BLaER1 (cell line): ENCODE results near the gene PRIMPOL.
"Not testable (repeated sequence)": the region's sequence is repeated elsewhere in the genome, so short reads cannot be mapped to it uniquely, and the experiment has no call there.

Source experiments
- H3K27ac ChIP-seq: shearing (Covaris generic); formaldehyde crosslinking; 2 replicates; pipeline ENCODE4 v1.8.1; 2022
- H3K27me3 ChIP-seq: shearing (Covaris generic); formaldehyde crosslinking; 2 replicates; pipeline ENCODE4 v1.8.1; 2022
- H3K36me3 ChIP-seq: shearing (Covaris generic); formaldehyde crosslinking; 2 replicates; pipeline ENCODE4 v1.8.1; 2022
- H3K4me1 ChIP-seq: shearing (Covaris generic); formaldehyde crosslinking; 2 replicates; pipeline ENCODE4 v1.8.1; 2022
- H3K4me2 ChIP-seq: shearing (Covaris generic); formaldehyde crosslinking; 2 replicates; pipeline ENCODE4 v1.8.1; 2022
- H3K4me3 ChIP-seq: shearing (Covaris generic); formaldehyde crosslinking; 2 replicates; pipeline ENCODE4 v1.8.1; 2022
- H3K9ac ChIP-seq: shearing (Covaris generic); formaldehyde crosslinking; 2 replicates; pipeline ENCODE4 v1.8.1; 2022
- H3K9me3 ChIP-seq: shearing (Covaris generic); formaldehyde crosslinking; 2 replicates; pipeline ENCODE4 v1.8.1; 2022
- H4K20me1 ChIP-seq: shearing (Covaris generic); formaldehyde crosslinking; 2 replicates; pipeline ENCODE4 v1.8.1; 2022
- Cebpa-rat ChIP-seq: shearing (Covaris generic); IDR thresholded peaks from 2 replicates; pipeline ENCODE4 v1.8.1; 2022

PRIMPOL gene, protein sequence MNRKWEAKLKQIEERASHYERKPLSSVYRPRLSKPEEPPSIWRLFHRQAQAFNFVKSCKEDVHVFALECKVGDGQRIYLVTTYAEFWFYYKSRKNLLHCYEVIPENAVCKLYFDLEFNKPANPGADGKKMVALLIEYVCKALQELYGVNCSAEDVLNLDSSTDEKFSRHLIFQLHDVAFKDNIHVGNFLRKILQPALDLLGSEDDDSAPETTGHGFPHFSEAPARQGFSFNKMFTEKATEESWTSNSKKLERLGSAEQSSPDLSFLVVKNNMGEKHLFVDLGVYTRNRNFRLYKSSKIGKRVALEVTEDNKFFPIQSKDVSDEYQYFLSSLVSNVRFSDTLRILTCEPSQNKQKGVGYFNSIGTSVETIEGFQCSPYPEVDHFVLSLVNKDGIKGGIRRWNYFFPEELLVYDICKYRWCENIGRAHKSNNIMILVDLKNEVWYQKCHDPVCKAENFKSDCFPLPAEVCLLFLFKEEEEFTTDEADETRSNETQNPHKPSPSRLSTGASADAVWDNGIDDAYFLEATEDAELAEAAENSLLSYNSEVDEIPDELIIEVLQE

DNA sequence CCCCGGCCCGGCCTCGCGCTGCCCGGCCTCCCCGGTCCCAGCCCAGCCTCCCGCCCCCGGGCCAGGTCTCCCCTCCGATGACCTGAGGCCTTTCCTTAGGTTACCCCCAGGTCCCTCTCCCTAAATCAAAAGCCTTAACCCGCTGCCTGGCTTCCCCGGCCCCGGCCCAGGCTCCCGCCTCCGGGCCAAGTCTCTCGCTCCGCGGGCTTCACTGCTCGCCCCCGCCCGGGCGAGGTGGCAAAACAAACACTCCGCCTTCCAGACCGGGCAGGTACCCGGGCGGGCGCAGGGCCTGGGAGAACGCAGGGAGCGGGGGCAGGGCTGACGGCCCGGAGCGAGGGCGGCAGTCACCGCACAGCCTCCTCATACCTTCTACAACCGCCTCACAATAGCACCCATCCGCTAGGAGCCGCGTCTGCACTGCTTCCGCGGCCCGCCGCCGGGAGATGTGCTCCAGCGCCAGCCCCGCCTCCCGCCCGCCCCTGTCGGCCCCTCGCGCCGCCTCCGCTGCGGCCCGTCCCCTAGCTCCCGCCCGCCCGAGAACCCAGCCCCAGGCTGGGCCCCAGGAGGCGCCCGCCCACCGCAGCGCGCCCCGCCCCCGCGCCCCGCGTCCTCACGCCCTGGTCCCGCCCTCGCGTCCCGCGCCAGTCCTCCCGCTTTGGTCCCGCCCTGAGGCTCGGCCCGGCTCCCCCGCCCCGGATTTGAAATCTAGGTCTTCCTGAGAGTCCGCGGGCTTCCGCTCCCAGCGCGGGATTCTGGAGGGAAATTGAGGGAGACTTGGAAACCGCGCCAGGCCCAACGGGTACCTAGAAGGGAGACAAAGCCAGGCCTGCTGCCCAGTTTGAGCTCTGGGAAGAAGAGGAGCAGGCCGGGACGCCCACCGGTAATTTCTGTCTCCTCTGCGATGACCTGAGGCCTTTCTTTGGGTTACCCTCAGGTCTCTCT, at the start of gene PRIMPOL, which contains the start of gene CASP3:
Gene PRIMPOL (plus strand): TSS at position 713 of the 945 bp plus-strand sequence. CDS start 7,403 bp downstream, outside the sequence.
Gene CASP3 (minus strand): TSS at position 422 of the 945 bp plus-strand sequence. CDS start 10,994 bp downstream, outside the sequence.
- Histone ChIP-seq H4K20me1 (peaks cover 47% of the 10 kb centered on the region), H3K27me3 (no peaks in the 10 kb centered on the region), H3K4me3 (peak within 1 kb of the TSS; percentile 97), H3K4me1 (peaks cover 40% of the 10 kb centered on the region), H3K9ac (peak within 1 kb of the TSS; percentile 96), H3K4me2 (peak within 1 kb of the TSS; percentile 97), H3K36me3 (peaks cover 10% of the 10 kb centered on the region; the same call in 1 of the 2 replicates), H3K9me3 (no peaks in the 10 kb centered on the region), H3K27ac (peak within 1 kb of the TSS; percentile 95)
- no peak for TF ChIP-seq Cebpa-rat

DNA sequence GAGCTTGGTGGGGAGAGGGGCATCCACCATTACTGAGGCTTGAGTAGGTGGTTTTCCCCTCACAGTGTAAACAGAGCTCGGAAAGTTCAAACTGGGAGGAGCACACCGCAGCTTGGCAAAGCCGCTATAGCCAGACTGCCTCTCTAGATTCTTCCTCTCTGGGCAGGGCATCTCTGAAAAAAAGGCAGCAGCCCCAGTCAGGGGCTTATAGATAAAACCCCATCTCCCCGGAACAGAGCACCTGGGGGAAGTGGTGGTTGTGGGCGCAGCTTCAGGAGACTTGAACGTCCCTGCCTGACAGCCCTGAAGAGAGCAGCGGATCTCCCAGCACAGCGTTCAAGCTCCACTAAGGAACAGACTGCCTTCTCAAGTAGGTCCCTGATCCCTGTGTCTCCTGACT, 48.6 kb upstream of the PRIMPOL start:
- H3K9ac ChIP-seq, H3K36me3 ChIP-seq, H4K20me1 ChIP-seq, H3K4me1 ChIP-seq, H3K27me3 ChIP-seq, H3K4me3 ChIP-seq, H3K4me2 ChIP-seq, H3K27ac ChIP-seq: not testable (repeated sequence)
- H3K9me3 ChIP-seq, result peaks cover 27% of the 10 kb centered on the region

DNA sequence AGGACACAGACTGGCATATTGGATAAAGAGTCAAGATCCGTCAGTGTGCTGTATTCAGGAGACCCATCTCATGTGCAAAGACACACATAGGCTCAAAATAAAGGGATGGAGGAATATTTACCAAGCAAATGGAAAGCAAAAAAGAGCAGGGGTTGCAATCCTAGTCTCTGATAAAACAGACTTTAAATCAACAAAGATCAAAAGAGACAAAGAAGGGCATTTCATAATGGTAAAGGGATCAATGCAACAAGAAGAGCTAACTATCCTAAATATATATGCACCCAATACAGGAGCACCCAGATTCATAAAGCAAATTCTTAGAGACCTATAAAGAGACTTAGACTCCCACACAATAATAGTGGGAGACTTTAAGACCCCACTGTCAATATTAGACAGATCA, 46.7 kb upstream of the PRIMPOL start:
- not testable (repeated sequence) for H3K4me1 ChIP-seq, H3K27me3 ChIP-seq, H3K36me3 ChIP-seq, H4K20me1 ChIP-seq, H3K4me2 ChIP-seq, H3K9ac ChIP-seq, H3K27ac ChIP-seq, H3K4me3 ChIP-seq
- H3K9me3 ChIP-seq, result peaks cover 39% of the 10 kb centered on the region

DNA sequence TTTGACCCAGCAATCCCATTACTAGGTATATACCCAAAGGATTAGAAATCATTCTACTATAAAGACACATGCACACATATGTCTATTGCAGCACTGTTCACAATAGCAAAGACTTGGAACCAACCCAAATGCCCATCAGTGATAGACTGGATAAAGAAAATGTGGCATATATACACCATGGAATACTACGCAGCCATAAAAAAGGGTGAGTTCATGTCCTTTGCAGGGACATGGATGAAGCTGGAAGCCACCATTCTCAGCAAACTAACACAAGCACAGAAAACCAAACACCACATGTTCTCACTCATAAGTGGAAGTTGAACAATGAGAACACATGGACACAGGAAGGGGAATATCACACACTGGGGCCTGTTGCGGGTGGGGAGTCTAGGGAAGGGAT, 42.1 kb upstream of the PRIMPOL start:
- H3K4me3 ChIP-seq, H3K4me1 ChIP-seq, H3K9ac ChIP-seq, H3K27me3 ChIP-seq, H4K20me1 ChIP-seq, H3K27ac ChIP-seq, H3K36me3 ChIP-seq, H3K4me2 ChIP-seq: not testable (repeated sequence)
- H3K9me3 ChIP-seq, result peaks cover 35% of the 10 kb centered on the region

DNA sequence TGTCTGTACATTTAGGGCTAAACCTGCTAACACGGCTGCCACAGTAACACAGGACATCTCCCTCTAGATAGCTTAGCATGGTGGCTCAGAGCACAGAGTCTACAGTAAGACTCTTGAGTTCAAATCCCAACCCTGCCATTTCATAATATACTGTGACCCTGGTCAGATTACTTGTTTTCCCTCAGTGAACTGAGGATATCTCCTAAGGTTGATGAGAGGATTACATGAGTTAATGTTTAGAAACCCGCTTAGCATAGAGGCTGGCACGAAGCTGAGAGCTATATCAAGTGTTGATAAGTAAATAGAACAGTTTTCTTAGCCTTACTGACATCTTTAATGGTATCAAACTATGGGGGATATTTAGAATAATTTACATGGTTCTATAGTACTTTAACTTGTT, 37.5 kb upstream of the PRIMPOL start:
- no peaks in the 10 kb centered on the region for H3K36me3 ChIP-seq
- no peaks in the 10 kb centered on the region for H3K27me3 ChIP-seq
- H3K9ac ChIP-seq, result no peak overlapping the region
- TF ChIP-seq Cebpa-rat, result no peak
- no peaks in the 10 kb centered on the region for H3K4me1 ChIP-seq
- peaks cover 27% of the 10 kb centered on the region for H3K9me3 ChIP-seq
- no peak overlapping the region for H3K27ac ChIP-seq
- H3K4me2 ChIP-seq, result no peak overlapping the region
- no peaks in the 10 kb centered on the region for H4K20me1 ChIP-seq
- no peak overlapping the region for H3K4me3 ChIP-seq

DNA sequence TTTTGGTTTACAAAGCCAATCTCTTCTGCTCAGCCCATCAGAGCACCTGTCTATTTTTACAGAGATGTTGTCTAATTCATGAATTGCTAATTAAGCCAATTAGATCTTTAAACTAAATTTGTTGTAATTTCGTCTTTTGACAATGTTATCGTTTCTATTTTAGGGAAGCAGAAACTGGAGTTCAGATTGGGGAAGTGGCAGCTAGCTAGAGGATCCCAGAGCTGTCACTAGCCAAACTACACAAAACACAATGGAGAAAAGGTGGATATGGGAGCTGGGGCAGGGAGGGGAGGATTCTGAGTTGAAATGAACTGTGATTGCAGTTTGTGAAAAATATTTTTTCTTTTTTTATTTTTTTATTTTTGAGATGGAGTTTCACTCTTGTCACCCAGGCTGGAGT, 36.1 kb upstream of the PRIMPOL start:
- no peaks in the 10 kb centered on the region for H3K27me3 ChIP-seq
- no peaks in the 10 kb centered on the region for H4K20me1 ChIP-seq
- peaks cover 24% of the 10 kb centered on the region for H3K9me3 ChIP-seq

DNA sequence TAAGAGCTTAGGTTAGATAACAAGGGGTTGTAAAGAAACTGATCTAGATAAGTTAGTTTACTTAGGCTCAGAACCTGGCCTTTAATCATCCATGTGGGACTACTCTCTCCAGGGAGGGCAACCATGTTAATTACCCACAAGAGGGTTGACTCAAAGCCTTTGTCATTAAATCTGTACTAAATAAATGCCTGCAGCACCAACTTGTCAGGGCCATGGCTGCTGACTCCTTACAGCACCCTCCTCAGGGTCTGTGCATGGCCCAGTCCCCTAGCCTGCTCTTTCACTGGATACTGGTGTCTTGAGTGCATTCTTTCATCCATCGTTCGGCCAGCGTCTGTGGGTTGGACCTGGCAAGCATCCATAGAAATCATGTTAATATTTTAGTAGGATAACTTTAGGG, 35.0 kb upstream of the PRIMPOL start:
- H3K9ac ChIP-seq, result no peak overlapping the region
- H3K9me3 ChIP-seq, result peaks cover 24% of the 10 kb centered on the region
- no peaks in the 10 kb centered on the region for H4K20me1 ChIP-seq
- H3K4me1 ChIP-seq, result no peaks in the 10 kb centered on the region
- H3K4me3 ChIP-seq, result no peak overlapping the region
- H3K27me3 ChIP-seq, result no peaks in the 10 kb centered on the region
- H3K4me2 ChIP-seq, result no peak overlapping the region
- H3K27ac ChIP-seq, result no peak overlapping the region
- TF ChIP-seq Cebpa-rat, result no peak
- H3K36me3 ChIP-seq, result no peaks in the 10 kb centered on the region

More for the DNA sequence above, 36.1 kb upstream of the PRIMPOL start:
- H3K4me1 ChIP-seq, result no peaks in the 10 kb centered on the region
- no peak overlapping the region for H3K4me3 ChIP-seq
- no peaks in the 10 kb centered on the region for H3K36me3 ChIP-seq
- no peak overlapping the region for H3K4me2 ChIP-seq
- no peak for TF ChIP-seq Cebpa-rat
- no peak overlapping the region for H3K27ac ChIP-seq
- H3K9ac ChIP-seq, result no peak overlapping the region

DNA sequence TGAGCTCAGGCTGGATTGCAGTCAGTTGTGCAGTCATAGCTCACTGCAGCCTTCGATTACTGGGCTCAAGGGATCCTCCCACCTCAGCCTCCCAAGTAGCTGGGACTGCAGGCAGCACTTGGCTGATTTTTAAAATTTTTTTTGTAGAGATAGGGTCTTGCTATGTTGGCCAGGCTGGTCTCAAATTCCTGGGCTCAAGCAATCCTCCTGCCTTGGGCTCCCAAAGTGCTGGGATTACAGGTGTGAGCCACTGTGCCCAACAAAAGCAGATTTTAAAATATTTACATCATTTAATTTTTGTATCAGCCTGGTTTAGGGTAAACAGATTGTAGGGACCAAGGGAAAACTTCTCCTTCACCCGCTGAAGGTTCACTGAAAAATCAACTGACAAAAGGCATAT, 33.4 kb upstream of the PRIMPOL start:
- not testable (repeated sequence) for H3K4me1 ChIP-seq, H3K27me3 ChIP-seq, H4K20me1 ChIP-seq, H3K36me3 ChIP-seq, H3K9ac ChIP-seq, H3K27ac ChIP-seq, H3K4me3 ChIP-seq, H3K4me2 ChIP-seq
- peaks cover 24% of the 10 kb centered on the region for H3K9me3 ChIP-seq

DNA sequence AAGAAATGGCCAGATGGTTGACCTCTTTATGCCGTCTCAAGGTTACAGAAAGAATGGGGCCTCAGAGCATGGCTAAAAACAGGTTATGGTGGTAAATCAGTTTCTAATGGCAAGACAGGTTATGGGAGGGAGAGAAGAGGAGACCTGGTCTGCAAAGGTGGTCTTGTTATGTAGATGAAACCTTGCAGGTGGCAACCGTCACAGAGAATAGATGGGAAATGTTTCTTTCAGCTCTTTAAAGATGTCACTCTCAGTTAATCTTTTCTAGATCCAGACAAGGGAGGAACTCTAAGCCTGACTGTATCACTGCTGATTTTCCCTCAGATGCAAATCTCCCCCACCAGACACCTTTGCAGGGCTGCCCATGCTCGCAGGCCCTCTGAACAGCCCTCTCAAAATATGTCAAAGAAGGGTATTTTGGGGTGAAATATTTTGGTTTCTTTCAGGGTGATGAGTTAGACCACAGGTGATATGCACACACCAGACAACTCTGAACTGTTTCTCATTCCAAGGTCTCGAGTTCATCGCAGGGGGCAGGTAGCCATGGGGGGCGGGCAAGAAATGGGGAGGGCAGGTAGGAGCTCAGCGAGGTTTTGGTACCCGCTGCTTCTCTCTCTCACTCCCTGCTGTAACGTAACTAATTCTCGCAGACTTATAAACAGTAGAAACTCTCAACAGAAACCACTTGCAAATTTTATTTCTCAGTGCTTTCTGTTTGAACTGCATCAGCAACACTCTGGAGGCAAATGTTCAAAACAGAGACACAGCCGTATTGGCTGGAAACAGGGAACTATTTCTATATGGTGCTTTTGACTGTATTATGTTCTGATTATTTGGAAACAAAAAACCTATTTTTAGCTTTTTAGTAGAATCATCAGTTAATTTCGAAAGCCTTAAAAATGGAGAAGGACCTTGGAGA, 32.6 kb upstream of the PRIMPOL start:
- no peak for TF ChIP-seq Cebpa-rat
- Histone ChIP-seq H3K36me3 (no peaks in the 10 kb centered on the region), H3K9ac (no peak overlapping the region), H3K27ac (no peak overlapping the region), H3K4me1 (no peaks in the 10 kb centered on the region), H3K27me3 (no peaks in the 10 kb centered on the region), H4K20me1 (no peaks in the 10 kb centered on the region), H3K4me3 (no peak overlapping the region), H3K4me2 (no peak overlapping the region), H3K9me3 (peaks cover 24% of the 10 kb centered on the region)
